ENCODE data around the gene NTRK1. TPM values are rescaled to one million over a fixed set of nuclear protein-coding genes. Genes with fewer than 3 reads are reported as not detected.

NTRK1 gene
- total and polyA plus RNA-seq, 4 experiments from 2014 or later: 0.23 TPM; not detected in 3

GRCh38 chr1:156859523-156860112, 1.0 kb upstream of the NTRK1 start:
- peaks cover 8 to 43% (median 26%) of the 10 kb centered on the region in 4 donors for H3K4me1 Mint-ChIP-seq

DNA sequence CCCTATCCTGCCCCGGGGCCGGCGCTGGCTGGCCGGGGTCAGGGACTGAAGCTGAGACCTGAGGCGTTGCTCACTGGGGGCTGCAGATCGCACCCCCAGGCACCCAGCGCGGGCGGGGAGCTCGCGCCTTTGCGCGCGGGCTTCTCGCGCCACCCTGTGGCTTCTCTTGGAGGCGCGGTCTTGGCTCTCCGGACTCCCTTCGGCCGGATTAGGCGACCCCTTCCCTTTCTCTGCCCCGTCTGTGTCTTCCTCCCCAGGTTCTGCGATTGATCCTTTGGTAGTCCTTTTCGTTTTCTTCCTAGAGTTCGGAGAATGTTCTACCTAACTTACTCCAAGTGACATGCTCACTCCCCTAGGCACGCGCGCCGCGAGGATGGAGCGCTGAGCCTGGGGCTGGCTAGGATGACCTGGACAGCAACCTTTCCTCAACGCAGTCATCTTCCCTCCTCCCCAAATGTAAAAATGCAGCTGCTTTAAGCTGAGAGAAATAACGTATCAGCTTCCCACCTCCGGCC, 495 bp upstream of the NTRK1 start:
- POLR2A ChIA-PET (ENCODE audit: partially characterized antibody): interaction anchor here (0.6 to 4.8 kb wide), 16 partner anchors 11 to 171 kb away, joined by 3 to 66 read pairs (median 5); partner anchors contain the start of genes ISG20L2, METTL25B, MRPL24 and PRCC

More at GRCh38 chr1:156859523-156860112, 1.0 kb upstream of the NTRK1 start:
- Histone ChIP-seq H3K27ac (ENCODE audit: low read depth, low read length) (no peak overlapping the region), H3K27me3 (ENCODE audit: insufficient read depth, low read length) (peaks cover 16% of the 10 kb centered on the region), H3K36me3 (ENCODE audit: insufficient read depth, low read length) (no peaks in the 10 kb centered on the region), H3K4me3 (ENCODE audit: low read length in 2 of 2) (peak overlapping the region in 1 of 2 donors; percentile 63), H3K4me1 (ENCODE audit: insufficient read depth, low read length) (peaks cover 29% of the 10 kb centered on the region), H3K9me3 (ENCODE audit: control insufficient read depth in 1 of 2, low read length in 2 of 2) (no peaks in the 10 kb centered on the region)
- H3K4me3 Mint-ChIP-seq: peak overlapping the region; percentile 46 to 87 (median 81)
- peaks cover 27 to 37% of the 10 kb centered on the region in 2 donors for H3K27me3 Mint-ChIP-seq
- H3K9me3 Mint-ChIP-seq: peaks cover 0 to 1% (median 0%) of the 10 kb centered on the region in 8 donors
- peaks cover 0 to 3% of the 10 kb centered on the region in 2 donors for H3K36me3 Mint-ChIP-seq
- ChIA-PET CTCF (ENCODE audit: partially characterized antibody) (interaction anchor here (0.7 to 10.1 kb wide), 34 partner anchors 8 to 235 kb away, joined by 3 to 344 read pairs (median 6); partner anchors contain the start of genes CRABP2, ISG20L2, METTL25B and PRCC), POLR2A (ENCODE audit: partially characterized antibody) (interaction anchor here (0.6 to 4.8 kb wide), 12 partner anchors 10 to 133 kb away, joined by 3 to 66 read pairs (median 10); partner anchors contain the start of genes ISG20L2, METTL25B, MRPL24 and PRCC)
- no peak overlapping the region for H3K27ac Mint-ChIP-seq
- intact Hi-C loops (cut with micrococcal nuclease): loop anchor here (1.0 kb wide), 7 partner anchors 20 to 170 kb away; partner anchors contain the start of genes PRCC and SH2D2A
- DNase-seq: no peak

GRCh38 chr1:156862584-156862983, 1.9 kb downstream of the NTRK1 start:
- ChIA-PET CTCF (ENCODE audit: partially characterized antibody) (interaction anchor here (0.9 to 10.1 kb wide), 7 partner anchors 10 to 172 kb away, joined by 3 to 344 read pairs (median 56); partner anchors contain the start of genes ISG20L2, METTL25B and SH2D2A), POLR2A (ENCODE audit: partially characterized antibody) (no interaction called here)
- intact Hi-C loops (cut with micrococcal nuclease): no loop called here
- Mint-ChIP-seq H3K27ac (no peak overlapping the region), H3K4me1 (peaks cover 12 to 55% (median 40%) of the 10 kb centered on the region in 4 donors), H3K36me3 (peaks cover 0 to 3% of the 10 kb centered on the region in 2 donors), H3K9me3 (no peaks in the 10 kb centered on the region), H3K4me3 (no peak overlapping the region), H3K27me3 (peaks cover 37 to 40% of the 10 kb centered on the region in 2 donors)
- Histone ChIP-seq H3K4me1 (ENCODE audit: insufficient read depth, low read length) (peaks cover 45% of the 10 kb centered on the region), H3K27me3 (ENCODE audit: insufficient read depth, low read length) (peaks cover 16% of the 10 kb centered on the region), H3K4me3 (ENCODE audit: low read length in 2 of 2) (no peak overlapping the region), H3K36me3 (ENCODE audit: insufficient read depth, low read length) (no peaks in the 10 kb centered on the region), H3K9me3 (ENCODE audit: control insufficient read depth in 1 of 2, low read length in 2 of 2) (no peaks in the 10 kb centered on the region), H3K27ac (ENCODE audit: low read depth, low read length) (no peak overlapping the region)
- DNase-seq: no peak

More for the DNA sequence above, 495 bp upstream of the NTRK1 start:
- peak overlapping the region; percentile 49 to 63 for H3K4me3 ChIP-seq (ENCODE audit: low read length in 2 of 2)
- H3K36me3 ChIP-seq (ENCODE audit: insufficient read depth, low read length): no peaks in the 10 kb centered on the region
- Mint-ChIP-seq H3K36me3 (peaks cover 0 to 3% of the 10 kb centered on the region in 2 donors), H3K27me3 (peaks cover 31 to 37% of the 10 kb centered on the region in 2 donors), H3K4me3 (peak overlapping the region; percentile 73 to 87 (median 84)), H3K9me3 (no peaks in the 10 kb centered on the region), H3K4me1 (peaks cover 8 to 45% (median 26%) of the 10 kb centered on the region in 4 donors), H3K27ac (peak overlapping the region in 6 of 7 donors; percentile 20 to 86 (median 66))
- H3K27me3 ChIP-seq (ENCODE audit: insufficient read depth, low read length): peaks cover 16% of the 10 kb centered on the region
- H3K4me1 ChIP-seq (ENCODE audit: insufficient read depth, low read length): peaks cover 29% of the 10 kb centered on the region
- DNase-seq: peak in 4 of 5 donors; percentile 49 to 64 (median 52)
- intact Hi-C loops (cut with micrococcal nuclease): loop anchor here (1.0 kb wide), 7 partner anchors 21 to 171 kb away; partner anchors contain the start of genes PRCC and SH2D2A
- no peaks in the 10 kb centered on the region for H3K9me3 ChIP-seq (ENCODE audit: control insufficient read depth in 1 of 2, low read length in 2 of 2)
- CTCF ChIA-PET (ENCODE audit: partially characterized antibody): interaction anchor here (0.7 to 10.1 kb wide), 37 partner anchors 8 to 236 kb away, joined by 3 to 344 read pairs (median 5); partner anchors contain the start of genes CRABP2, ISG20L2, METTL25B and PRCC
- H3K27ac ChIP-seq (ENCODE audit: low read depth, low read length): no peak overlapping the region

GRCh38 chr1:156862997-156863599, 2.4 kb downstream of the NTRK1 start:
- H3K27ac Mint-ChIP-seq: peak overlapping the region in 1 of 7 donors; percentile 59
- H3K4me1 ChIP-seq (ENCODE audit: insufficient read depth, low read length): peaks cover 45% of the 10 kb centered on the region
- no peaks in the 10 kb centered on the region for H3K36me3 ChIP-seq (ENCODE audit: insufficient read depth, low read length)
- ChIA-PET POLR2A (ENCODE audit: partially characterized antibody) (no interaction called here), CTCF (ENCODE audit: partially characterized antibody) (interaction anchor here (0.9 to 10.1 kb wide), 5 partner anchors 10 to 173 kb away, joined by 3 to 344 read pairs (median 118); partner anchors contain the start of genes ISG20L2 and METTL25B)
- H3K4me1 Mint-ChIP-seq: peaks cover 12 to 52% (median 39%) of the 10 kb centered on the region in 4 donors
- peak overlapping the region in 3 of 8 donors; percentile 6 to 24 (median 9) for H3K4me3 Mint-ChIP-seq
- no peak overlapping the region for H3K4me3 ChIP-seq (ENCODE audit: low read length in 2 of 2)
- H3K9me3 Mint-ChIP-seq: no peaks in the 10 kb centered on the region
- H3K9me3 ChIP-seq (ENCODE audit: control insufficient read depth in 1 of 2, low read length in 2 of 2): no peaks in the 10 kb centered on the region
- intact Hi-C loops (cut with micrococcal nuclease): no loop called here
- H3K27me3 Mint-ChIP-seq: peaks cover 37 to 39% of the 10 kb centered on the region in 2 donors
- peaks cover 16% of the 10 kb centered on the region for H3K27me3 ChIP-seq (ENCODE audit: insufficient read depth, low read length)
- DNase-seq: no peak
- peaks cover 0 to 3% of the 10 kb centered on the region in 2 donors for H3K36me3 Mint-ChIP-seq
- H3K27ac ChIP-seq (ENCODE audit: low read depth, low read length): no peak overlapping the region

GRCh38 chr1:156863631-156864030, 3.0 kb downstream of the NTRK1 start:
- H3K27me3 Mint-ChIP-seq: peaks cover 34 to 37% of the 10 kb centered on the region in 2 donors
- H3K36me3 Mint-ChIP-seq: peaks cover 0 to 3% of the 10 kb centered on the region in 2 donors
- ChIA-PET POLR2A (ENCODE audit: partially characterized antibody) (no interaction called here), CTCF (ENCODE audit: partially characterized antibody) (interaction anchor here (0.9 to 10.1 kb wide), 5 partner anchors 25 to 173 kb away, joined by 3 to 204 read pairs (median 48); partner anchors contain the start of genes ISG20L2 and METTL25B)
- no peaks in the 10 kb centered on the region for H3K9me3 Mint-ChIP-seq
- H3K4me3 Mint-ChIP-seq: no peak overlapping the region
- Histone ChIP-seq H3K4me3 (ENCODE audit: low read length in 2 of 2) (no peak overlapping the region), H3K27me3 (ENCODE audit: insufficient read depth, low read length) (peaks cover 16% of the 10 kb centered on the region), H3K4me1 (ENCODE audit: insufficient read depth, low read length) (peaks cover 45% of the 10 kb centered on the region), H3K27ac (ENCODE audit: low read depth, low read length) (no peak overlapping the region), H3K36me3 (ENCODE audit: insufficient read depth, low read length) (no peaks in the 10 kb centered on the region), H3K9me3 (ENCODE audit: control insufficient read depth in 1 of 2, low read length in 2 of 2) (no peaks in the 10 kb centered on the region)
- H3K4me1 Mint-ChIP-seq: peaks cover 11 to 48% (median 35%) of the 10 kb centered on the region in 4 donors
- no peak for DNase-seq
- intact Hi-C loops (cut with micrococcal nuclease): no loop called here
- H3K27ac Mint-ChIP-seq: peak overlapping the region in 1 of 7 donors; percentile 5

- no peak overlapping the region for H3K4me3 Mint-ChIP-seq
- POLR2A ChIA-PET (ENCODE audit: partially characterized antibody): no interaction called here
- no peak overlapping the region for H3K27ac Mint-ChIP-seq
Measured at GRCh38 chr1:156864796-156865195, 4.1 kb downstream of the NTRK1 start.

More at GRCh38 chr1:156864796-156865195, 4.1 kb downstream of the NTRK1 start:
- CTCF ChIA-PET (ENCODE audit: partially characterized antibody): interaction anchor here (0.9 to 10.1 kb wide), 3 partner anchors 25 to 138 kb away, joined by 3 to 118 read pairs (median 4); partner anchors contain the start of genes ISG20L2 and METTL25B
- intact Hi-C loops (cut with micrococcal nuclease): no loop called here
- Mint-ChIP-seq H3K9me3 (no peaks in the 10 kb centered on the region), H3K4me1 (peaks cover 10 to 41% (median 29%) of the 10 kb centered on the region in 4 donors), H3K27me3 (peaks cover 32 to 37% of the 10 kb centered on the region in 2 donors), H3K36me3 (peaks cover 0 to 3% of the 10 kb centered on the region in 2 donors)
- Histone ChIP-seq H3K9me3 (ENCODE audit: control insufficient read depth in 1 of 2, low read length in 2 of 2) (no peaks in the 10 kb centered on the region), H3K27me3 (ENCODE audit: insufficient read depth, low read length) (peaks cover 16% of the 10 kb centered on the region), H3K36me3 (ENCODE audit: insufficient read depth, low read length) (no peaks in the 10 kb centered on the region), H3K4me3 (ENCODE audit: low read length in 2 of 2) (no peak overlapping the region), H3K4me1 (ENCODE audit: insufficient read depth, low read length) (peaks cover 38% of the 10 kb centered on the region), H3K27ac (ENCODE audit: low read depth, low read length) (no peak overlapping the region)
- no peak for DNase-seq
